ENCODE results near the gene CHRNA3.
"Not testable (repeated sequence)": the region's sequence is repeated elsewhere in the genome, so short reads cannot be mapped to it uniquely, and the experiment has no call there.

Gene CHRNA3

DNA sequence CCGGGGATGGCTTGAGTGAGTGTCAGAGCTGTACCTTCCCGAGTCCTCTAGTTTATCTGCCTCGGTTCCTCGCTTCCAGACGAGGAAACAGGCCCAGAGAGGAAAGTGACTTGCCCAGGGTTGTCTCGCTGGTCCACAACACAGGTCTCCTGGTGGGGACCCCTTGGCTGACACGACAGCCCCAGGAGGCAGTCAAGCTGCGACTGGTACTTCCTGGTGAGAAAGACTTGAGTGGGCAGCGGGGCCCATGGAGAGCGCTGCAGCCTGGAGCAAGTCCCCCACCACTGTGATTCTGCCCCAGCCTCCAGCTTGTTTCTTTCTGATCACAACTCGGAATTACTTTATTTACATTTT lies 56.1 kb downstream of the CHRNA3 start:
- no peaks in the 10 kb centered on the region for H3K27me3 ChIP-seq (ENCODE audit: control insufficient read depth, insufficient read depth, low read length)
- no peaks in the 10 kb centered on the region for H3K9me3 ChIP-seq (ENCODE audit: control insufficient read depth, insufficient read depth, low read length)
- no peaks in the 10 kb centered on the region for H3K4me1 ChIP-seq (ENCODE audit: control insufficient read depth, insufficient read depth, low read length)
- H3K36me3 ChIP-seq (ENCODE audit: control insufficient read depth, insufficient read depth, low read length) = no peaks in the 10 kb centered on the region
- no CpG with 5 or more reads among the region's 11 CpGs for WGBS (ENCODE audit: insufficient coverage, insufficient read length)
- no peak overlapping the region; the same call in 1 of the 2 replicates for H3K4me3 ChIP-seq (ENCODE audit: low read length)
- no peak for DNase-seq (ENCODE audit: low read depth, low spot score)
- no peak overlapping the region for H3K27ac ChIP-seq (ENCODE audit: low read length)

DNA sequence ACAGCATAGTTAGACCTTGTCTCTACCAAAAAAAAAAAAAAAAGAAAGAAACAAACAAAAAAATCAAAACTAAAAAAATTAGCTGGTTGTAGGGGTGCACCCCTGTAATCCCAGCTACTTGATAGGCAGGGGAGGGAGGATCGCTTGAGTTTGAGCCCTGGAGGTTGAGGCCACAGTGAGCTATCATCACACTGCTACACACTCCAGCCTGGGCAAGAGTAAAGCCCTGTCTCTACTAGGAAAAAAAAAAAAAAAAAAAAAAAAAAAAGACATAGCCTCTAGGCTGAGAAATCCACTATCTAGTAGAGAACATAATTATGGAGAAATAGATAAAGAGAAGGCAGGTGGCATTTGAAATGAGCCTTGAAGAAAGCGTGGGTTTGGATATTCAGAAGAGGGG lies 57.7 kb downstream of the CHRNA3 start:
- H3K27ac ChIP-seq (ENCODE audit: low read length) = no peak overlapping the region
- H3K9me3 ChIP-seq (ENCODE audit: control insufficient read depth, insufficient read depth, low read length) = no peaks in the 10 kb centered on the region
- no peaks in the 10 kb centered on the region for H3K4me1 ChIP-seq (ENCODE audit: control insufficient read depth, insufficient read depth, low read length)
- no peaks in the 10 kb centered on the region for H3K36me3 ChIP-seq (ENCODE audit: control insufficient read depth, insufficient read depth, low read length)
- 100% methylated on average over 1 of the region's 2 CpGs for WGBS (ENCODE audit: insufficient coverage, insufficient read length)
- no peaks in the 10 kb centered on the region for H3K27me3 ChIP-seq (ENCODE audit: control insufficient read depth, insufficient read depth, low read length)
- no peak overlapping the region for H3K4me3 ChIP-seq (ENCODE audit: low read length)
- no peak for DNase-seq (ENCODE audit: low read depth, low spot score)

- Histone ChIP-seq H3K4me1 (ENCODE audit: control insufficient read depth, insufficient read depth, low read length) (no peaks in the 10 kb centered on the region), H3K27ac (ENCODE audit: low read length) (no peak overlapping the region), H3K9me3 (ENCODE audit: control insufficient read depth, insufficient read depth, low read length) (no peaks in the 10 kb centered on the region), H3K4me3 (ENCODE audit: low read length) (no peak overlapping the region), H3K27me3 (ENCODE audit: control insufficient read depth, insufficient read depth, low read length) (no peaks in the 10 kb centered on the region), H3K36me3 (ENCODE audit: control insufficient read depth, insufficient read depth, low read length) (no peaks in the 10 kb centered on the region)
- no CpG with 5 or more reads among the region's 5 CpGs for WGBS (ENCODE audit: insufficient coverage, insufficient read length)
- DNase-seq (ENCODE audit: low read depth, low spot score) = no peak
Measured at GRCh38 chr15:78561490-78561889, 59.3 kb downstream of the CHRNA3 start.

- WGBS (ENCODE audit: insufficient coverage, insufficient read length) = no CpG with 5 or more reads among the region's 10 CpGs
- H3K4me1 ChIP-seq (ENCODE audit: control insufficient read depth, insufficient read depth, low read length); H3K4me3 ChIP-seq (ENCODE audit: low read length): not testable (repeated sequence)
Measured at GRCh38 chr15:78560201-78560600, 60.6 kb downstream of the CHRNA3 start.

DNA sequence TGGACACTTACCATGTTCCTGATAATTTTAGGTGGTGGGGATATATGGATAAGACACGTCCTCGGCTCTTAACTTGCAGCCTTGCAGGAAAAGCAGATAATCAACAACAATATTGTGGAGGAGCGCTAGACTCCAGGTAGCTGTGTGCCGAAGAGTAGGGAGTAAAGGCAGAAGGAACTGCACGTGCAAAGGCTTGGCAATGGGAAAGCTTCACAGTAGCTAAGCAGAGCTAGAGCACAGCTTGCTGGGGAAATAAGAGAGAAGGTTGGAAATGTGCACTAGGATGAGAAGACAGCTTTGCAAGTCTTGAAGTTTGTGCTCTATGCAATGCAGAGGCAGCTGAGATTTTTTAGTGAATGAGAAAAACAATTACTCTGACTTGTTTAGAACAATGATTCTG lies 68.2 kb downstream of the CHRNA3 start:
- Histone ChIP-seq H3K27me3 (ENCODE audit: control insufficient read depth, insufficient read depth, low read length) (no peaks in the 10 kb centered on the region), H3K4me1 (ENCODE audit: control insufficient read depth, insufficient read depth, low read length) (no peaks in the 10 kb centered on the region), H3K36me3 (ENCODE audit: control insufficient read depth, insufficient read depth, low read length) (peaks cover 4% of the 10 kb centered on the region; the same call in 1 of the 2 replicates), H3K27ac (ENCODE audit: low read length) (no peak overlapping the region), H3K4me3 (ENCODE audit: low read length) (no peak overlapping the region), H3K9me3 (ENCODE audit: control insufficient read depth, insufficient read depth, low read length) (no peaks in the 10 kb centered on the region)
- no peak for DNase-seq (ENCODE audit: low read depth, low spot score)
- no CpG with 5 or more reads among the region's 5 CpGs for WGBS (ENCODE audit: insufficient coverage, insufficient read length)

More at GRCh38 chr15:78560201-78560600, 60.6 kb downstream of the CHRNA3 start:
- H3K27me3 ChIP-seq (ENCODE audit: control insufficient read depth, insufficient read depth, low read length); H3K36me3 ChIP-seq (ENCODE audit: control insufficient read depth, insufficient read depth, low read length); H3K9me3 ChIP-seq (ENCODE audit: control insufficient read depth, insufficient read depth, low read length); DNase-seq (ENCODE audit: low read depth, low spot score); H3K27ac ChIP-seq (ENCODE audit: low read length): not testable (repeated sequence)

DNA sequence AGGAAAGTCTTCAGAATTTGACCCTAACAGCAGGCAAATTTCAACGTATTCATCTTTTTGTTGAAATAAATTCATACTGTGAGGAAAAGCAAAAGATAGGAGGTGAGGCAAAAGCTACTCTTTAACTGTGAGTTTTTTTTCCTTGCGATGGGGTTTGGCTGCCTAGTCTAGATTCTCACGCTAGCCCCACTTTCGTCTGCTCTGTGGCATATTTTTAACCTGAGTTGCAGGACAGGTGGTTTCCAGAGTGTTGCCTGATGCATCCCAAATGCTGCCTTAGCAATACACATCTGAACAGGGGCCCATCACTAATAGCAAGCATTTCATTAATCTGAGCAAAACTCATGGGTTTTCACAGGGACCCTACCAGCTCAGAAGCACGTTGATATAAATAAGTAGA lies 68.9 kb downstream of the CHRNA3 start:
- Histone ChIP-seq H3K4me1 (ENCODE audit: control insufficient read depth, insufficient read depth, low read length) (no peaks in the 10 kb centered on the region), H3K27me3 (ENCODE audit: control insufficient read depth, insufficient read depth, low read length) (no peaks in the 10 kb centered on the region)

DNA sequence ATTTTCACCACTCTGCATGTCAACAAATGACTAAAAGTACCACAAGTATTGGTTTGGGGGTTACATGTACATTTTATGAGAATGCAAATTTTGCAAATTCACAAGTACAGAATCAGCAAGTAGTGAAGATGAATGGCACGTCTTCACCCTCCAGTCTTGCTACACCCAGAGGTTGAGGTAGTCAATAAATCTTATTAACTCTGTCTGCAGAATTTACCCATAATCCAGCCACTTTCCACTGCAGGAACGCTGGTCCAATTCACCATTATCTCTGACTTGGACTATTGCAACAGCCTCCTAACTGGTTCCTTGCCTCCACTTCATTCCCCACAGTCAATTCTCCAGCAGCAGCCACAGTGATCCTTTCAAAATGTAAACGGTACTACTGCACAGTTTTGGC lies 70.0 kb downstream of the CHRNA3 start:
- H3K36me3 ChIP-seq (ENCODE audit: control insufficient read depth, insufficient read depth, low read length) = peaks cover 10% of the 10 kb centered on the region; the same call in 1 of the 2 replicates
- no peak for DNase-seq (ENCODE audit: low read depth, low spot score)
- no CpG with 5 or more reads among the region's 3 CpGs for WGBS (ENCODE audit: insufficient coverage, insufficient read length)
- H3K27ac ChIP-seq (ENCODE audit: low read length) = no peak overlapping the region
- H3K4me3 ChIP-seq (ENCODE audit: low read length) = no peak overlapping the region
- H3K9me3 ChIP-seq (ENCODE audit: control insufficient read depth, insufficient read depth, low read length) = no peaks in the 10 kb centered on the region
- H3K4me1 ChIP-seq (ENCODE audit: control insufficient read depth, insufficient read depth, low read length) = no peaks in the 10 kb centered on the region
- H3K27me3 ChIP-seq (ENCODE audit: control insufficient read depth, insufficient read depth, low read length) = no peaks in the 10 kb centered on the region

More for the DNA sequence above, 68.9 kb downstream of the CHRNA3 start:
- no peak overlapping the region for H3K4me3 ChIP-seq (ENCODE audit: low read length)
- no peak overlapping the region for H3K27ac ChIP-seq (ENCODE audit: low read length)
- no peak for DNase-seq (ENCODE audit: low read depth, low spot score)
- WGBS (ENCODE audit: insufficient coverage, insufficient read length) = no CpG with 5 or more reads among the region's 5 CpGs
- H3K36me3 ChIP-seq (ENCODE audit: control insufficient read depth, insufficient read depth, low read length) = peaks cover 6% of the 10 kb centered on the region; the same call in 1 of the 2 replicates
- no peaks in the 10 kb centered on the region for H3K9me3 ChIP-seq (ENCODE audit: control insufficient read depth, insufficient read depth, low read length)

DNA sequence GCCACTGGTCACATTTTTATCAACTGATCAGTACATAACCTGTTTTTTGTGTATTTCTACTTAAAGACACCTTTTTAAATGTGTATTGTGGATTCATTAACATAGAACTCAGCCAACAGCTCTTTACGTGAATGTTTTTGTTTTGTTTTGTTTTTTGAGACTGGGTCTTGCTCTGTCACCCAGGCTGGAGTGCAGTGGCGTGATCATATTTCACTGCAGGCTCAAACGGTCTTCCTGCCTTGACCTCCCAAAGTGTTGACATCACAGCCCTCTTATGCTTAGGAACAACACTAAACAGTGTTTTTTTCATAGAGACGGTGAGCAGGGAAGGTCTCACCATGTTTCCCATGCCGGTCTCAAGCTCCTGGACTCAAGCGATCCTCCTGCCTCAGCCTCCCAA lies 70.6 kb downstream of the CHRNA3 start:
- no peaks in the 10 kb centered on the region for H3K9me3 ChIP-seq (ENCODE audit: control insufficient read depth, insufficient read depth, low read length)
- no peak overlapping the region for H3K27ac ChIP-seq (ENCODE audit: low read length)
- H3K4me3 ChIP-seq (ENCODE audit: low read length) = no peak overlapping the region
- H3K4me1 ChIP-seq (ENCODE audit: control insufficient read depth, insufficient read depth, low read length) = no peaks in the 10 kb centered on the region
- WGBS (ENCODE audit: insufficient coverage, insufficient read length) = no CpG with 5 or more reads among the region's 6 CpGs
- no peak for DNase-seq (ENCODE audit: low read depth, low spot score)
- no peaks in the 10 kb centered on the region for H3K27me3 ChIP-seq (ENCODE audit: control insufficient read depth, insufficient read depth, low read length)
- H3K36me3 ChIP-seq (ENCODE audit: control insufficient read depth, insufficient read depth, low read length) = peaks cover 17% of the 10 kb centered on the region; the same call in 1 of the 2 replicates
